ENCODE measurements around the gene PER1. TPM values are rescaled to one million over a fixed set of nuclear protein-coding genes. Genes with fewer than 3 reads are reported as not detected.

Gene PER1
- total and polyA plus RNA-seq, 9 of the 15 experiments (the other 6 are each of a cell fraction or from before 2014, with no cell fraction given): 0.13 to 26.0 (median 3.4) TPM

GRCh38 chr17:8119581-8120519 lies 32.4 kb downstream of the PER1 start (continued):
- TF ChIP-seq NRF1 (conservative IDR thresholded peaks at IDR 0.05 in 1 of 2, IDR thresholded peaks at IDR 0.05 in 1 of 2) (0 out of 4 replicates have a peak, but pooled peaks of 1 of the 2 experiments have one; percentile 12), ZBTB26 (CRISPR knock-in tag; IDR thresholded peaks at IDR 0.05) (no peak), POLR2H (tag; IDR thresholded peaks at IDR 0.05; ENCODE audit: low read depth) (peak; percentile 99), CBFB (CRISPR knock-in tag; IDR thresholded peaks at IDR 0.05) (no peak), POLR2G (IDR thresholded peaks at IDR 0.05; ENCODE audit: low read depth, low read length) (no peak), FOXJ3 (CRISPR knock-in tag; IDR thresholded peaks at IDR 0.05) (no peak), ZBTB2 (IDR thresholded peaks at IDR 0.05) (no peak), ELK1 (CRISPR knock-in tag; IDR thresholded peaks at IDR 0.05) (no peak), ZNF224 (CRISPR knock-in tag; IDR thresholded peaks at IDR 0.05) (no peak), KLF13 (tag; IDR thresholded peaks at IDR 0.05; ENCODE audit: borderline replicate concordance, low read depth) (no peak), HNRNPLL (IDR thresholded peaks at IDR 0.05; ENCODE audit: low read depth, low read length, poor library complexity, severe bottlenecking) (peak; percentile 17), PHF20 (IDR thresholded peaks at IDR 0.05; ENCODE audit: partially characterized antibody) (peak; percentile 26), MECOM (CRISPR knock-in tag; IDR thresholded peaks at IDR 0.05) (no peak), IFI16 (CRISPR knock-in tag; IDR thresholded peaks at IDR 0.05) (no peak), ZBTB7A (IDR thresholded peaks at IDR 0.05; ENCODE audit: borderline replicate concordance, control insufficient read depth, low read depth, low read length) (no peak), CHD1 (IDR thresholded peaks at IDR 0.05; ENCODE audit: low read length) (peak; percentile 19), ZNF830 (CRISPR knock-in tag; IDR thresholded peaks at IDR 0.05) (no peak)
- TF ChIP-seq, protein P1, sequence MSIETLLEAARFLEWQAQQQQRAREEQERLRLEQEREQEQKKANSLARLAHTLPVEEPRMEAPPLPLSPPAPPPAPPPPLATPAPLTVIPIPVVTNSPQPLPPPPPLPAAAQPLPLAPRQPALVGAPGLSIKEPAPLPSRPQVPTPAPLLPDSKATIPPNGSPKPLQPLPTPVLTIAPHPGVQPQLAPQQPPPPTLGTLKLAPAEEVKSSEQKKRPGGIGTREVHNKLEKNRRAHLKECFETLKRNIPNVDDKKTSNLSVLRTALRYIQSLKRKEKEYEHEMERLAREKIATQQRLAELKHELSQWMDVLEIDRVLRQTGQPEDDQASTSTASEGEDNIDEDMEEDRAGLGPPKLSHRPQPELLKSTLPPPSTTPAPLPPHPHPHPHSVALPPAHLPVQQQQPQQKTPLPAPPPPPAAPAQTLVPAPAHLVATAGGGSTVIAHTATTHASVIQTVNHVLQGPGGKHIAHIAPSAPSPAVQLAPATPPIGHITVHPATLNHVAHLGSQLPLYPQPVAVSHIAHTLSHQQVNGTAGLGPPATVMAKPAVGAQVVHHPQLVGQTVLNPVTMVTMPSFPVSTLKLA (conservative IDR thresholded peaks at IDR 0.05): peak; percentile 28 to 42; a peak in 2 of 4 replicates
- TF ChIP-seq, protein P2, sequence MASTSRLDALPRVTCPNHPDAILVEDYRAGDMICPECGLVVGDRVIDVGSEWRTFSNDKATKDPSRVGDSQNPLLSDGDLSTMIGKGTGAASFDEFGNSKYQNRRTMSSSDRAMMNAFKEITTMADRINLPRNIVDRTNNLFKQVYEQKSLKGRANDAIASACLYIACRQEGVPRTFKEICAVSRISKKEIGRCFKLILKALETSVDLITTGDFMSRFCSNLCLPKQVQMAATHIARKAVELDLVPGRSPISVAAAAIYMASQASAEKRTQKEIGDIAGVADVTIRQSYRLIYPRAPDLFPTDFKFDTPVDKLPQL (IDR thresholded peaks at IDR 0.05; ENCODE audit: extremely low read depth, insufficient read length): no peak
- TF ChIP-seq, protein P3, sequence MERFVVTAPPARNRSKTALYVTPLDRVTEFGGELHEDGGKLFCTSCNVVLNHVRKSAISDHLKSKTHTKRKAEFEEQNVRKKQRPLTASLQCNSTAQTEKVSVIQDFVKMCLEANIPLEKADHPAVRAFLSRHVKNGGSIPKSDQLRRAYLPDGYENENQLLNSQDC (CRISPR knock-in tag; IDR thresholded peaks at IDR 0.05): no peak

Measured in K562 (cell line).